Measurements from ENCODE around the gene TAS2R39.
"Not testable (repeated sequence)": the region's sequence is repeated elsewhere in the genome, so short reads cannot be mapped to it uniquely, and the experiment has no call there.

TAS2R39 gene

DNA sequence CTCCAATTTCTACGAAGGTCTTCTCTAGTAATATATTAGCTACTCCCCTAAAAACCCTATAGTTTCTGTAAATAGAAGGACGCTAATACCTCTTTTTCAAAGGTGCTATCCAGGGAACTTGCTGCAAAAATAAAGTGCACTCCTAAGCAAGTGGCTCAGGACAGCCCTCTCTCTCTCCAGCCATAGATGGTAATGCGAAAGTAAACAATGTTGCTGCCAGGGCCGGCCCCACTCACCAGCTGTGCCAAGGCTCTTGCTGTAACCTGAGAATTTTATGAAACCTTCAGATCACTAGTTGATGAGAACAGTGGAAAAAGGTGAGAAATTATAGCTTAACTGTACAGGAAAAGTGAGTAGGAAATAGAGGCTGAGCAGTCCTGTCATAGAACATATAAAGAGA, 10.9 kb upstream of the TAS2R39 start:
- ChIA-PET CTCF (no interaction called here), POLR2A (no interaction called here)
- DNase-seq (ENCODE audit: extremely low spot score), result no peak
- TF ChIP-seq L3MBTL2 (conservative IDR thresholded peaks at IDR 0.05) (no peak), CTBP1 (IDR thresholded peaks at IDR 0.05; ENCODE audit: borderline replicate concordance) (no peak), SP1 (IDR thresholded peaks at IDR 0.05) (no peak), NFRKB (IDR thresholded peaks at IDR 0.05) (no peak), FOXA1 (IDR thresholded peaks at IDR 0.05) (no peak), ELF4 (IDR thresholded peaks at IDR 0.05) (no peak), SUZ12 (IDR thresholded peaks at IDR 0.05) (no peak), HDGF (IDR thresholded peaks at IDR 0.05; ENCODE audit: borderline replicate concordance) (no peak), FOXK2 (IDR thresholded peaks at IDR 0.05) (no peak), TARDBP (IDR thresholded peaks at IDR 0.05) (no peak), ZNF384 (IDR thresholded peaks at IDR 0.05) (no peak)

DNA sequence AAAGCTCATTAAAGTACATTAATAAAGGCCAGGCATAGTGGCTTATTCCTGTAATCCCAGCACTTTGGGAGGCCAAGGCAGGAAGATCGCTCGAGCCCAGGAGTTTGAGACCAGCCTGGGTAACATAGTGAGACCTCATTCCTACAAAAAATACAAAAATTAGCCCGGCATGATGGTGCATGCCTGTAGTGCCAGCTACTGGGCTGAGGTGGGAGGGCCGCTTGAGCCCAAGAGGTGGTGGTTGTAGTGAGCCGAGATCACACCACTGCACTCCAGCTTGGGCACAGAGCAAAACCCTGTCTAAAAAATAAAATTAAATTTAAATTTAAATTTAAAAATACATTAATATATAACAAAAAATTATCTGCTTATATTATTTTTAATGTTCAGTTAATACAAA, 7.1 kb upstream of the TAS2R39 start:
- ChIA-PET POLR2A (no interaction called here), CTCF (interaction anchor here (1.9 kb wide), 1 partner anchor 39 kb away, joined by 8 read pairs; no protein-coding TSS in a partner anchor)
- no peak for DNase-seq (ENCODE audit: extremely low spot score)
- TF ChIP-seq SUZ12 (IDR thresholded peaks at IDR 0.05) (no peak), BHLHE40 (IDR thresholded peaks at IDR 0.05; ENCODE audit: borderline replicate concordance) (no peak), SP1 (IDR thresholded peaks at IDR 0.05) (no peak), ELF4 (IDR thresholded peaks at IDR 0.05) (no peak), L3MBTL2 (conservative IDR thresholded peaks at IDR 0.05) (no peak), FOXA1 (IDR thresholded peaks at IDR 0.05) (no peak), ARNT (IDR thresholded peaks at IDR 0.05) (no peak), FOXM1 (IDR thresholded peaks at IDR 0.05; ENCODE audit: borderline replicate concordance) (no peak), NFRKB (IDR thresholded peaks at IDR 0.05) (no peak), LEF1 (IDR thresholded peaks at IDR 0.05; ENCODE audit: borderline replicate concordance) (no peak), FOXK2 (IDR thresholded peaks at IDR 0.05) (no peak), HDGF (IDR thresholded peaks at IDR 0.05; ENCODE audit: borderline replicate concordance) (no peak), TARDBP (IDR thresholded peaks at IDR 0.05) (no peak), CTBP1 (IDR thresholded peaks at IDR 0.05; ENCODE audit: borderline replicate concordance) (no peak), ZNF384 (IDR thresholded peaks at IDR 0.05) (no peak)
- TF ChIP-seq, protein P1, sequence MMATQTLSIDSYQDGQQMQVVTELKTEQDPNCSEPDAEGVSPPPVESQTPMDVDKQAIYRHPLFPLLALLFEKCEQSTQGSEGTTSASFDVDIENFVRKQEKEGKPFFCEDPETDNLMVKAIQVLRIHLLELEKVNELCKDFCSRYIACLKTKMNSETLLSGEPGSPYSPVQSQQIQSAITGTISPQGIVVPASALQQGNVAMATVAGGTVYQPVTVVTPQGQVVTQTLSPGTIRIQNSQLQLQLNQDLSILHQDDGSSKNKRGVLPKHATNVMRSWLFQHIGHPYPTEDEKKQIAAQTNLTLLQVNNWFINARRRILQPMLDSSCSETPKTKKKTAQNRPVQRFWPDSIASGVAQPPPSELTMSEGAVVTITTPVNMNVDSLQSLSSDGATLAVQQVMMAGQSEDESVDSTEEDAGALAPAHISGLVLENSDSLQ (IDR thresholded peaks at IDR 0.05), result no peak

DNA sequence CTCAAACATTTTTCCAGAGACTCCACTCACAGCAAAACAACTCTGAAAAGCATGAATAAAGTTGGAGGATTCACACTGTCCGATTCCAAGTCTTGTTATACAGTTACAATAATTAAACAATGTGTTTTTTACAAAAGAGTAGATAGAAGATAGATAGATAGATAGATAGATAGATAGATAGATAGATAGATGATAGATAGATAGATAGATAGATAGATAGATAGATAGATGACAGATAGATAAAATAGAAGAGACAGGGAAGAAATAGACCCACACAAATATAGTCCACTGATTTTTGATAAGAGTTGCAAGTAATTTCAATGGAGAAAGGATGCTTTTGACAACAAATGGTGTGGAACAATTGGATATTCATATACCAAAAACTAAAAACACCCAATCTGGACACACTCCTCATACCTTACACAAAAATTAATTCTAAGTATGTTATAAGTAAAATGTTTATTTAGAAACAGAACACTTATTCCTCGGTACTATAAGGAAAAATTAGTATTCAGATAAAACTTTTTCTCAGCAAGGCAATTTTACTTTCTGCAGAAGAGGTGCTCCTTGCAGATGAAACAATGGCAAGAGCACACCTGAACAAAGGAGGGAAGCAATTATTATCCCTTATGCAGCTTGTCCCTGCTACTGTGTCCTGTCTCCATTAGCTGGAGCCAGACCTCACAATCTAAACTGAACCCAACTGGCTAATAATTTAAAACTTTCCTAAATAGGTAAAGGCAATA, 5.7 kb upstream of the TAS2R39 start:
- POLR2A ChIA-PET, result no interaction called here
- CTCF ChIA-PET, result no interaction called here
- DNase-seq (ENCODE audit: extremely low spot score), result no peak
- no peak for TF ChIP-seq ARNT (IDR thresholded peaks at IDR 0.05)
- TF ChIP-seq FOXK2 (IDR thresholded peaks at IDR 0.05), result no peak
- no peak for TF ChIP-seq ZNF384 (IDR thresholded peaks at IDR 0.05)
- no peak for TF ChIP-seq FOXA1 (IDR thresholded peaks at IDR 0.05)
- TF ChIP-seq FOXM1 (IDR thresholded peaks at IDR 0.05; ENCODE audit: borderline replicate concordance), result no peak
- TF ChIP-seq ELF4 (IDR thresholded peaks at IDR 0.05), result no peak
- TF ChIP-seq TARDBP (IDR thresholded peaks at IDR 0.05), result no peak

DNA sequence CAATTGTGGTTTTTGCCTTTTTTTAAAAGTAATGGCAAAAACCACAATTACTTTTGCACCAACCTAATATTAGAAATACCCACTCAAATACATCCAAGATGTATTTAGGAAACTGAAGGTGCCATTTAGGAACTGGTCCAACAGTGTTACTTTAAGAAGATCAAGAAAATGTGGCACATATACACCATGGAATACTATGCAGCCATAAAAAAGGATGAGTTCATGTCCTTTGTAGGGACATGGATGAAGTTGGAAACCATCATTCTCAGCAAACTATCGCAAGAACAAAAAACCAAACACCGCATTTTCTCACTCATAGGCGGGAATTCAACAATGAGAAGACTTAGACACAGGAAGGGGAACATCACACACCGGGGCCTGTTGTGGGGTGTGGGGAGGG, 2.4 kb upstream of the TAS2R39 start:
- CTCF ChIA-PET; POLR2A ChIA-PET; DNase-seq (ENCODE audit: extremely low spot score): not testable (repeated sequence)

DNA sequence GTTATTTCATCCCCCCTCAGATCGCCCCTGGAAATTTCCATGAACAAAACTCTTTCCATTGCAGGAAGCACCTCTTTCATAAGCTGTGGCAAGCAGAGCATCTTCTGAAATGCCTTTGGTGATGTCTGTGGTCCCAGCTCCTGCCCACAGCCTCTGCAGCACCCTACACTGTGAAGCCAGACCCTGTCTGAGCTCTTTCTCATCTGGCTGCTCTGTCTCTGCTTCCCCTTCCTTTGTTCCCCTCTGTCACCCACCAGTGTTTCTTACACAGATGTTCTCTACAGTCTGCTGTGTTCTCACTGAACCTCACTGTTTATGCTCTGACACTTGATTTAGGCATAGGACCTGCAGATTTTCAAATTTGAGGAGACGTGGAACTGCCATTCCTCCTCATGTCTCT, 1.9 kb upstream of the TAS2R39 start:
- no peak for DNase-seq (ENCODE audit: extremely low spot score)
- ChIA-PET POLR2A (no interaction called here), CTCF (no interaction called here)
- TF ChIP-seq HDGF (IDR thresholded peaks at IDR 0.05; ENCODE audit: borderline replicate concordance) (no peak), FOXM1 (IDR thresholded peaks at IDR 0.05; ENCODE audit: borderline replicate concordance) (no peak), CTBP1 (IDR thresholded peaks at IDR 0.05; ENCODE audit: borderline replicate concordance) (no peak), TARDBP (IDR thresholded peaks at IDR 0.05) (no peak), ELF4 (IDR thresholded peaks at IDR 0.05) (no peak), L3MBTL2 (conservative IDR thresholded peaks at IDR 0.05) (no peak), SUZ12 (IDR thresholded peaks at IDR 0.05) (no peak), SP1 (IDR thresholded peaks at IDR 0.05) (no peak), LEF1 (IDR thresholded peaks at IDR 0.05; ENCODE audit: borderline replicate concordance) (no peak), NFRKB (IDR thresholded peaks at IDR 0.05) (no peak), ZNF384 (IDR thresholded peaks at IDR 0.05) (no peak), FOXK2 (IDR thresholded peaks at IDR 0.05) (no peak), BHLHE40 (IDR thresholded peaks at IDR 0.05; ENCODE audit: borderline replicate concordance) (no peak), ARNT (IDR thresholded peaks at IDR 0.05) (no peak), FOXA1 (IDR thresholded peaks at IDR 0.05) (no peak)
- TF ChIP-seq, protein P1 (IDR thresholded peaks at IDR 0.05), result no peak

DNA sequence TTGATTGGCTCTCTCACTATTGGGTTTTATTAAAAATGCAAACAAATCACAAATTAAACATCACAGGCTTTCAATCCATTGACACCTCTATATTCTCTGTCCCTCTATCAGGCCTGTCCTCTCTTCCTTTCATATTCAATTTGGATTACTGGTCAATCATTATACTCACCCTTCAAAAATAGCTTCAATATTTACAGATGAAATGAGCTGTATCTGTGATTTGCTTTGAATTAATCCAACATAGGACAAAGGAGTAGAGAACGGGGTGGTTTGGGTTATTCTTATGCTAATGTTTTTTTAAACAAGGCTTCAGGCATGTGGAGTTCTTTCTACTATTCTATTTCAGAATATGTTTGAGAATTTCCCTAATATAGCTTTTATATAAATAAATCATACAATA, 2.3 kb downstream of the TAS2R39 start:
- POLR2A ChIA-PET, result no interaction called here
- TF ChIP-seq, protein P1 (IDR thresholded peaks at IDR 0.05), result no peak
- TF ChIP-seq ZNF384 (IDR thresholded peaks at IDR 0.05) (no peak), FOXM1 (IDR thresholded peaks at IDR 0.05; ENCODE audit: borderline replicate concordance) (no peak), FOXK2 (IDR thresholded peaks at IDR 0.05) (no peak), SUZ12 (IDR thresholded peaks at IDR 0.05) (no peak), BHLHE40 (IDR thresholded peaks at IDR 0.05; ENCODE audit: borderline replicate concordance) (no peak), HDGF (IDR thresholded peaks at IDR 0.05; ENCODE audit: borderline replicate concordance) (no peak), ELF4 (IDR thresholded peaks at IDR 0.05) (no peak), TARDBP (IDR thresholded peaks at IDR 0.05) (no peak), NFRKB (IDR thresholded peaks at IDR 0.05) (no peak), LEF1 (IDR thresholded peaks at IDR 0.05; ENCODE audit: borderline replicate concordance) (no peak), FOXA1 (IDR thresholded peaks at IDR 0.05) (no peak), L3MBTL2 (conservative IDR thresholded peaks at IDR 0.05) (no peak), CTBP1 (IDR thresholded peaks at IDR 0.05; ENCODE audit: borderline replicate concordance) (no peak), SP1 (IDR thresholded peaks at IDR 0.05) (no peak), ARNT (IDR thresholded peaks at IDR 0.05) (no peak)
- CTCF ChIA-PET, result no interaction called here
- DNase-seq (ENCODE audit: extremely low spot score), result no peak

Measured in HEK293T (cell line).